GM19452 (cell line): ENCODE measurements around the gene AMBRA1.

Source experiments
- ATAC-seq: cut with Tn5 transposase; IDR thresholded peaks from one replicate; pipeline ENCODE4 v1.9.1; 2021; ENCODE audit not compliant: unreplicated experiment

Gene AMBRA1, protein sequence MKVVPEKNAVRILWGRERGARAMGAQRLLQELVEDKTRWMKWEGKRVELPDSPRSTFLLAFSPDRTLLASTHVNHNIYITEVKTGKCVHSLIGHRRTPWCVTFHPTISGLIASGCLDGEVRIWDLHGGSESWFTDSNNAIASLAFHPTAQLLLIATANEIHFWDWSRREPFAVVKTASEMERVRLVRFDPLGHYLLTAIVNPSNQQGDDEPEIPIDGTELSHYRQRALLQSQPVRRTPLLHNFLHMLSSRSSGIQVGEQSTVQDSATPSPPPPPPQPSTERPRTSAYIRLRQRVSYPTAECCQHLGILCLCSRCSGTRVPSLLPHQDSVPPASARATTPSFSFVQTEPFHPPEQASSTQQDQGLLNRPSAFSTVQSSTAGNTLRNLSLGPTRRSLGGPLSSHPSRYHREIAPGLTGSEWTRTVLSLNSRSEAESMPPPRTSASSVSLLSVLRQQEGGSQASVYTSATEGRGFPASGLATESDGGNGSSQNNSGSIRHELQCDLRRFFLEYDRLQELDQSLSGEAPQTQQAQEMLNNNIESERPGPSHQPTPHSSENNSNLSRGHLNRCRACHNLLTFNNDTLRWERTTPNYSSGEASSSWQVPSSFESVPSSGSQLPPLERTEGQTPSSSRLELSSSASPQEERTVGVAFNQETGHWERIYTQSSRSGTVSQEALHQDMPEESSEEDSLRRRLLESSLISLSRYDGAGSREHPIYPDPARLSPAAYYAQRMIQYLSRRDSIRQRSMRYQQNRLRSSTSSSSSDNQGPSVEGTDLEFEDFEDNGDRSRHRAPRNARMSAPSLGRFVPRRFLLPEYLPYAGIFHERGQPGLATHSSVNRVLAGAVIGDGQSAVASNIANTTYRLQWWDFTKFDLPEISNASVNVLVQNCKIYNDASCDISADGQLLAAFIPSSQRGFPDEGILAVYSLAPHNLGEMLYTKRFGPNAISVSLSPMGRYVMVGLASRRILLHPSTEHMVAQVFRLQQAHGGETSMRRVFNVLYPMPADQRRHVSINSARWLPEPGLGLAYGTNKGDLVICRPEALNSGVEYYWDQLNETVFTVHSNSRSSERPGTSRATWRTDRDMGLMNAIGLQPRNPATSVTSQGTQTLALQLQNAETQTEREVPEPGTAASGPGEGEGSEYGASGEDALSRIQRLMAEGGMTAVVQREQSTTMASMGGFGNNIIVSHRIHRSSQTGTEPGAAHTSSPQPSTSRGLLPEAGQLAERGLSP (N-terminal part only)

DNA sequence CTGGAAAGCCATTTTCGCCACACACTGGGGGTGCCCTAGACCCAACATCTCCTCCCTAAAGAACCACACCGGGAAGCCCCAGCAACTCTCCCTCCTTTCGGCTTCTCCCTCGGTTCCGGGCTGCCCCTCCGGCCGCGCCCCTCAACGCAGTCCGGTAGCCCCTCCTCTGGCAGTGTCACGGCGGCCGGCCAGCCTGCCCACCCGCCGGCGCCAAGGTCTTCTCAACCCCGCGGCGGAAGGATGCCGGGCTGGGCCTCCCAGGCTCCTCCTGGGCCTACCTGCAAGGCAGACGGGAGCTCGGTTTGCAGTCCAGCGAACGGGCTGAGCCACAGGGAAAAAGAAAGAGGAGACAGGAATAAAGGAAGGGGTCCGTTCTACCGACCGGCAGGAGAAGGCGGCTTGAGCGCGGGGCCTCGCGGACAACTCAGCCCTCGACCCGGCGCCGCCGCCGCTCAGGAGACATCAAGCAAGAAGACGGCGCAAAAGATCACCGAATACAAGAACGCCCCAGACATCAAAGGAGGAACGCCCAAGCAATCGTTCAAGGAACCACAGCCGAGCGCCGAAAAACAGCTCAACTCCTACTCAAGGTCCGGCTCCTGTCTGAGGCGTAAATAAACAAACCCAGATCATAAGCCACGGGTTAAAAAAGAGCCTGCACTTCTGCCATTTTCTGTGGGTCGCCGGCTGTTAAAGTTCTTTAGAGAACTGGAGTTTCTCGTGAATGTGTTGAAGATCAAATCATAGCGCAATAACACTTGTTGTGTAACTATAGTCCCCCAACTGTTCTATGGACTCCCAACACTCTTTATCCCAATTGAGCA is at the start of gene AMBRA1:
Gene AMBRA1, minus strand, starts transcription at position 474 of the 824 bp plus-strand sequence. CDS start 45,643 bp downstream, outside the sequence.
- peak; percentile 65 for ATAC-seq

DNA sequence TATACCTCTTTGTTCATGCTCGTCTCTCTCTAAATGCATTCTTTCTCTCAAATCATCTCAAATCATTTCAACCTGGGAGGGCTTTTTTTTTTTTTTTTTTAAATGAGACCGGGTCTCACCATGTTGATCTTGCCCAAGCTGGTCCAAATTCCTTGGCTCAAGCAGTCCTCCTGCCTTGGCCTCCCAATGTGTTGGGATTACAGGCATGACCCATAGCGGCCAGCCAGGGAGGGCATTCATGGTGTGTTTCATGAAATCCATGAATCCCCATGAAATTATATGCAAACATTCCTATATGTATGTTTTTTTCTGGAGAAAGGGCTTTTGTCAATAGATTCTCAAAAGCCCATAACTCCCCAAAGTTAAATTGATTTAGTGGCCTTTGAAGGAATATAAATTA is 49.7 kb upstream of the AMBRA1 start:
- no peak for ATAC-seq

DNA sequence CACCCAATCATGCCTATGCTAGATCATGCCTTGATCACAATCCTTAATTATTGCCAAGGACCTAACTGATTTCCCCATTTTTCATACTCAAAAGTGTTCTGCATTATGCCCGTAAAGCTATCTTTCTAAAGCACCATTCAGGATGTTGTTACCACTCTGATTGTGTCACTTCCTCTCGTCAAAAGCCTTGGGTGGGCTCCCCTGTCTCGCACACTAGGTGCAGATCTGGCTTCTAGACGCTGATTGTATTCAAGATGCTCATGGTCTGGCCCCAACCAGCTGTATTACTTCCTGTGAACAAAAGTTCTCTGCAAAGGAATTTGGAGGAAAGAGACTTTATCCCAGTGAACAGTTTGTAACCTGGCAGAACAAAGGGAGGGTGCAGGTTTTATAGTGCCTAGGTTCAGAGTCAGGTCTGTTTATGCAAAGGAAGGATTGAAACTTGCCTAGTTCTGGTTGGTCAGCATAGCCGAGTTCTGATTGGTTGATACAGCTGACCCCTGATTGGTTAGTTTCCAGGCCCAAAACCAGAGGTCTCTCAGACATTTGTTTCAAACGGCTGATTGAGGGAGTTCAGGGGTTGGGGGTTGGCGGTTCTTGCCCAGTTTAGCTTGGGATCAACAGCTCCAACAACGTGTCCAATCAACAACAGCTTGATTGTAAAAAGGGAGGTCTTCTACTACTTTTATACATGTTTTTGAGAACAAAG is 49.0 kb upstream of the AMBRA1 start:
- no peak for ATAC-seq

DNA sequence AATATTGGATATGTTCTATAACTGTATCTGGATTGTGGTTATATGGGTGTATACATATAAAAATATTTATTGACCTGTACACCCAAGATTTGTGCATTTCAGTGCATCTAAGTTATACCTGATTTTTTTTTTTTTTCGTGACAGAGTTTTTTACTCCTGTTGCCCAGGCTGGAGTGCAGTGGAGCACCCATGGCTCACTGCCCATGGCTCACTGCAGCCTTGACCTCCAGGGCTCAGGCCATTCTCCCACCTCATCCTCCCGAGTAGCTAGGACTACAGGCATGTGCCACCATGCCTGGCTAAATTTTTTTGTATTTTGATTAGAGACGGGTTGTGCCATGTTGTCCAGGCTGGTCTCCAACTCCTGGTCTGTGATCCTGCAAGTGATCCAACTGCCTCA is 47.8 kb upstream of the AMBRA1 start:
- no peak for ATAC-seq

DNA sequence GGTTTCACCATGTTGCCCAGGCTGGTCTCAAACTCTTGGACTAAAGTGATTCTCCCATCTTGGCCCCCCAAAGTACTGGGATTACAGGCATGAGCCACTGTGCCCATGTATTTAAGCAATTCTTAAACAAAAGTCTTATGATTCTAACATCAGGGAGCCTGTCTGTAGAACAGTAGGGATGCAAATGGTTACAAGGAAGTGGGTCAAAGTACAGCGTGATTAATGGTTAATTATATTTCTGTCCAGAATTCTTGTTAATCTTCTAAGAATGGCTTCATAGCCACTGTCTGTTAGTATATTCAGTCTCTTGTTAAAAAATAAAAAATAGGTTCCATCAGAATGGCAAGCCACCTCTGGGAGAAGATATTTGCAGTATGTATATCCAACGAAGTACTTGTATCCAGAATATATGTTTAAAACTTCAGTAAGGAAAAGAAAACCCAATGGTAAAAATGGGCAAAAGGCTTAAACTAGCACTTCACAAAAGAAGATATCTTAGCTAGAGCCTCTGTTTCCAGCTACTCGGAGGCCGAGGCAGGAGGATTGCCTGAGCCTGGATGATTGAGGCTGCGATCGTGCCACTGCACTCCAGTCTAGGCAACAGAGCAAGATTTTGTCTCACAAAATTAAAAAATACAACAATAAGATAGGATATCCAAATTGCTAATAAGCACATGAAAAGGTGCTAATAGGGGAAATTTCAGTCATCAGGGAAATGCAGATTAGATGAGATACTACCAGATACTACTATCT is 46.4 kb upstream of the AMBRA1 start:
- ATAC-seq: no peak

DNA sequence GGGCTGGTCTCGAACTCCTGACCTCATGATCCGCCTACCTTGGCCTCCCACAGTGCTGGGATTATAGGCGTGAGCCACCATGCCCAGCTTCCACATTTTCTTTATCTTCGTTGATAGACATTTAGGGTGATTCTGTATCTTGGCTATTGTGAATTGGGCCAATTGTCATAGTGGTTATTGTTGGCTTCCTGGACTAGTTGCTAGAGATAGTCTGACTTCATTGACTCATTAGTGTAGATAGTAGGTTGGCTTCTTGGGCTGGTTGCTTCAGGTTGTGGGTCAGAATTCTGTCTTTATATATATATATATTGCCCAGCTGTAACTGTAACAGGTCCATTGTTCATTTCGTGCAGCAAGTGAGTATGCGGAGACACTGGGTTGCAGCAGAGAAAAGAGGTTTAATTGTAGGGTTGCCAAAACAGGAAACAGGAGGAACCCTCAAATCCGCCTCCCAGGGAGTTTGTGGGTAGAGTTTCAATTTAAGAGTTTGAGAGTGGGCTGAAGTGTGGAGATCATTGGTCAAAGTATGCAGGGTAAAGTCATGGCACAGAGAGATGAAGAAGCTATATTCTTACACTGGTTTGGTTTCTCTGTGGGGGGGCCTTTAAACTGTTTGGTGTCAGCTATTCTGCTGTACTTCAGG is 45.5 kb upstream of the AMBRA1 start:
- ATAC-seq: no peak

DNA sequence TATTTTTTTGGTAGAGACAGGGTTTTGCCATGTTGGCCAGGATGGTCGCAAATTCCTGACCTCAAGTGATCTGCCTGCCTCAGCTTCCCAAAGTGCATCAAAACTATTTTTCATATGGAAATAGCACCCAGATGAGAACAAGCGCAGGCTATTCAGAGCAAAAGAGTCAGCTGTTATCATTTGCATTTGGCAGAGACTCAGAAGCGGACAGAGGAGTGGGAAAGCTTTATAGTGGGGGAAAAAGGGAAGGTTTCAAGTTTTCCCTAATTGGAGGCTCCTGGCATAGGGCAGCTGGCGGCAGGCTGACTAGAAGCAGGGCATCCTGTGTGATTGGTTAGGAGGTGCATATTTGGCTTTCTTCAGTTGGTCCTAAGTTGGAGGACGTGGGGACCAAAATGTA is 43.7 kb upstream of the AMBRA1 start:
- no peak for ATAC-seq

DNA sequence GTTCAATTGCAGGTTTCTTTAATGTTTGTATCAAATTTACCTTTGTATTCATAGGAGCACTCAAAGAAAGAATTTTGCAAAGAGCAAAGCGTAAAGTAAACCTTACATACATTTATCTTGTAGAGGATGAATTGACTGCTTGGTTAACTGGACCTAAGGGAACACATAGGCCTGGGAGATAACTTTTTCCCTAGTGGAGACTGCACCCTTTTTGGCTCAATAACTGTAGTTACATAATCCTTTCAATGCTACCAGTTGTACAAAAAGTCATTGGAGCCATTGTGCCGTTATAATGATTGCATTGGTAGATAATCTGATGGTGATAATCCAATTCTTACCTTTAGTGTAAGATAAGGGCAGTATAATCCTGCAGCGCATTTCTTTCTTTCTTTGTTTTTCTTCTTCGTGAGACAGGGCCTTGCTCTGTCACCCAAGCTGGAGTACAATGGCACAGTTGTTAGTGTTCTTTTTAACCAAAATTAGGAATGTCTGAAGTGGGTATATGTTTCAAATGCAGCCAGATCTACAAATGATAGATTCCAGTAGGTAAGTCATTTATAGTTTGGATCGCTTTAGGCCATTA is 41.8 kb upstream of the AMBRA1 start:
- ATAC-seq: no peak

DNA sequence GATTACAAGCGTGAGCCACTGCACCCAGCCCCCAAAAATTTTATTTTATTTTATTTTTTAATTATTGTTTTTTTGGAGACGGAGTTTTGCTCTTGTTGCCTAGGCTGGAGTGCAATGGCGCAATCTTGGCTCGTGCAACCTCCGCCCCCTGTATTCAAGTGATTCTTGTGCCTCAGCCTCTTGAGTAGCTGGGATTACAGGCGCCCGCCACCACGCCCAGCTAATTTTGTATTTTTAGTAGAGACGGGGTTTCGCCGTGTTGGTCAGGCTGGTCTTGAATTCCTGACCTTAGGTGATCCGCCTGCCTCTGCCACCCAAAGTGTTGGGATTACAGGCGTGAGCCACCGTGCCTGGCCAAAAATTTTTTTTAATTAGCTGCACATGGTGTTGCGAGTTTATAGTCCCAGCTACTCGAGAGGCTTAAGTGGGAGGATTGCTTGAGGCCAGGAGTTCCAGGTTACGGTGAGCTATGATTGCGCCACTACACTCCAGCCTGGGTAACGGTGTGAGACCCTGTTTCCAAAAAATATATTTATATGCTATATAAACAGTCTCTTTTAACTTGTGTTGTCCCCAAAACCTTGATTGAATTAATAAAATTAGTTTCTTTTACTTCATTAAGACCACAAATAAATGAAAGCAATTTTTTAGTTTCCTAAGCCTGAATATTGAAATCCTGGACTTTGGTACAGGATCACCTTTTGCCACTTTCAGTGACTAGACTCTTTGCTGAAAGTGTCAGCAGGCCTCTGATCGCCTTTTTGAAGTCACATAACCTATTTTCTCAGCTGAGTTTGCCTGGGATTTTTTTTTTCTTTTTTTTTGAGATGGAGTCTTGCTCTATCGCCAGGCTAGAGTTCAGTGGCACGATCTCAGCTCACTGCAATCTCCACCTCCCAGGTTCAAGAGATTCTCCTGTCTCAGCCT is 39.7 kb upstream of the AMBRA1 start:
- ATAC-seq: no peak

DNA sequence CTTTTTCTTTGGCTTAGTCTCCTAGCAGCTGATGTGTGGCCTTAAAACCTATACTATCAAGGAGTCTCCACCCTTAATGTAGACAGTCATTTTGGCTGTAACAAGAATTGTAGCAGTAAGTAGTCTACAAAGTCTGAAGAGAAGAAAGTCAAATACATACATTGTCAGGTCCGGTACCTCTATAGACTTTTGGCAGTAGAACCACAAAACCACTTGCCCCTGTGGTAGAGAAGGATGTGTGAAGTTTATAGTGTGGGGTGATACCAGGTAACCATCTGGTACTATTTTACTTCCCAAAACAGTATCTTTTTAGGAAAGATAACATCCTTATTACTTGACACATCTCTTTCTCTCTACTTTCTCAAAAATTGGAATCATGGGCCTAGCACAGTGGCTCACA is 38.7 kb upstream of the AMBRA1 start:
- no peak for ATAC-seq

DNA sequence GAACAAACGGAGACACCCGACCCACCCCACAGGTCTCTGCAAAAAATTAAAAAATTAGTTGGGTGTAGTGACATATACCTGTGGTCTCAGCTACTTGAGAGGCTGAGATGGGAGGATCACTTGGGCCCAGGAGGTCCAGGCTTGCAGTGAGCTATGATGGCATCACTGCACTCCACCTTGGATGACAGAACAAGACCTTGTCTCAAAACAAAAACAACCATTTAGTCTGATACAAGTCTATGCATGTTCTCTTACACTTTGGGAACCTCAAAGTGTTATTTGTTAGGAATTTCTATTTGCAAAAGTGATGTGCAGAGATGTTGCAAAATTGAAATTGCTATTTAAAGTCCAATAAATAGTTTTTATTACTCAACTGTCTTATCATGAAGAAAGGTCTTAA is 37.9 kb upstream of the AMBRA1 start:
- ATAC-seq: no peak

DNA sequence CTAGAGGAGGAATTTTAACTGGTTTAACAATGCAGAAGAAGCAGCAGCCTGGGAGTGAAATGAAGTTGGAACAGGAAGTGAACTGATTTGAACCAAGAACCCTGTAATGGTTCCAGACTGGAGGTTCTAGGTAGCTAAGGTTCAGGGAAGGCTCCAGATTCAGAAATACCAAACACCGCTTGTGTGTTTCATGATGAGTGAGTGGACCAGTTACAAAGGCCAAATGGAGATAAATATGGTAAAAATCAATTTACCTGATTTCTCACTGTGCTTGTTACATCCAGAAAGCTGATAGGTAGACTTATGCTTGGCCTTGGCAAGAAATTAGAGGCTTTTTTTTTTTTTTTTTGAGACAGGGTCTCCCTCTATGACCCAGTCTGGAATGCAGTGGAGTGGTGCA is 36.4 kb upstream of the AMBRA1 start:
- ATAC-seq: no peak

DNA sequence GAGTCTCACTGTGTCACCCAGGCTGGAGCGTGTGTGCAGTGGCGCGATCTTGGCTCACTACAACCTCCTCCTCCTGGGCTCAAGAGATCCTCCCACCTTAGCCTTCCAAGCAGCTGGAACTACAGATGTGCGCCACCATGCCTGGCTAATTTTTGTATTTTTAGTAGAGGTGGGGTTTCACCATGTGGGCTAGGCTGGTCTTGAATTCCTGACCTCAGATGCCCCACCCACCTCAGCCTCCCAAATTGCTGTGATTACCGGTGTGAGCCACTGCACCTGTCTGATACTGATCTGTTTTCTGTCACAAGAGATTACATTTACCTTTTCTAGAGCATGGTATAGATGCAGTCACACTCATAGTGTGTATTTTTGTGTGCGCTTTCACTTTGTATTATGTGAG is 35.1 kb upstream of the AMBRA1 start:
- no peak for ATAC-seq

DNA sequence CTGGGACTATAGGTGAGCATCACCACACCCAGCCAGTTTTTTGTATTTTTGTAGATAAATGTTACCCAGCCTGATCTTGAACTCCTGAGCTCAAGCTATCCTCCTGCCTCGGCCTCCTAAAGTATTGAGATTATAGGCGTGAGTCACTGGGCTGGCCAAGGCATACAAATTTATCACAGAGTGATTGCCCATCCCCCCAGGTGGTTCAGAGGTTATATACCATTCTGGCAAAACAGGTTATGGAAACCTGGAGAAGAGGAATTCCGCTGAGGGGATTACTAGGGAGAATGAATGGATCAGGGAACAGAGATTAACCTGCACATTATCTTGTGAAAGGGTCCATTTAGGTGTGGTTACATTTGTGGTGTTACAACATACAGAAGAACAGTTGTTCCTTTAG is 31.6 kb upstream of the AMBRA1 start:
- ATAC-seq: no peak

DNA sequence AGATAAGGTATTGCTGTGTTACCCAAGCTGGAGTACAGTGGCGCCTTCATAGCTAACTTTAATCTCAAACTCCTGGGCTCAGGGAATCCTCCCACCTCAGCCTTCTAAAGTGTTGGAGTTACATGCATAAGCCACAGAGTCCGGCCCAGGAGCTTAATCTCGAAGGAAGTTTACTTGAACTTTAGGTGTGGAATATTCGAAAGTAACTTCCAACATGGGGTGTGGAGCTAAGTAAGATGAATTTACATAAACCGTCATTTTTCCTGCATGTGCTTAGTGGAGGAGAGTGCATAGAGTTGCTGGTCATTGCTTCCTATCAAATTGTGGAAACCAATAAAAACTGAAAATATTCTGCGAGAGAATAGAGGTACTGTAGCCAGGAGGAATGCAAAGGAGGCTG is 25.0 kb upstream of the AMBRA1 start:
- ATAC-seq: no peak

DNA sequence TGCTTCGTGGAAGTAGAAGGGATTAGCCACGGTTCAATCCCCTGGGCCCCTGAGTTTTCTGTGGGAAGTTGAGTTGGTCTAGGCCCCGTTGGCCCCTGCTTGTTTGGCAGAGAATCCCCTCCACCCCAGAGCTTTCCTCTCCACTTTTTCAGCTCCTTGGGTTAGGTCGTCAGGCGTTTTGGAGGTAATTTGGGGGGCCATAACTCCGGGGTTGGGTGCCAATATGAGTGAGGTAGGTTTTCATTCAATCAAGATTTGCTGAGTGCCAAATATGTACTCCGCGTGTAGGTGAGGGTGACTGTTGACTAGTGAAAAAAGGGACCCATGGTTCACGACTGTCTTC is 24.1 kb upstream of the AMBRA1 start:
- ATAC-seq: no peak
